ENCODE results near the gene PSMA5.

Gene PSMA5

GRCh38 chr1:109432336-109432735, 6.1 kb upstream of the PSMA5 start (continued):
- TF ChIP-seq, protein P1, sequence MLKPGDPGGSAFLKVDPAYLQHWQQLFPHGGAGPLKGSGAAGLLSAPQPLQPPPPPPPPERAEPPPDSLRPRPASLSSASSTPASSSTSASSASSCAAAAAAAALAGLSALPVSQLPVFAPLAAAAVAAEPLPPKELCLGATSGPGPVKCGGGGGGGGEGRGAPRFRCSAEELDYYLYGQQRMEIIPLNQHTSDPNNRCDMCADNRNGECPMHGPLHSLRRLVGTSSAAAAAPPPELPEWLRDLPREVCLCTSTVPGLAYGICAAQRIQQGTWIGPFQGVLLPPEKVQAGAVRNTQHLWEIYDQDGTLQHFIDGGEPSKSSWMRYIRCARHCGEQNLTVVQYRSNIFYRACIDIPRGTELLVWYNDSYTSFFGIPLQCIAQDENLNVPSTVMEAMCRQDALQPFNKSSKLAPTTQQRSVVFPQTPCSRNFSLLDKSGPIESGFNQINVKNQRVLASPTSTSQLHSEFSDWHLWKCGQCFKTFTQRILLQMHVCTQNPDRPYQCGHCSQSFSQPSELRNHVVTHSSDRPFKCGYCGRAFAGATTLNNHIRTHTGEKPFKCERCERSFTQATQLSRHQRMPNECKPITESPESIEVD (tag by site-specific recombination; IDR thresholded peaks at IDR 0.05) = no peak
- TF ChIP-seq ZNF221 (tag by site-specific recombination; IDR thresholded peaks at IDR 0.05; ENCODE audit: borderline replicate concordance) (no peak), ZNF561 (tag by site-specific recombination; IDR thresholded peaks at IDR 0.05; ENCODE audit: borderline replicate concordance) (no peak), ZBTB48 (tag by site-specific recombination; IDR thresholded peaks at IDR 0.05) (no peak)
- TF ChIP-seq, protein P2, sequence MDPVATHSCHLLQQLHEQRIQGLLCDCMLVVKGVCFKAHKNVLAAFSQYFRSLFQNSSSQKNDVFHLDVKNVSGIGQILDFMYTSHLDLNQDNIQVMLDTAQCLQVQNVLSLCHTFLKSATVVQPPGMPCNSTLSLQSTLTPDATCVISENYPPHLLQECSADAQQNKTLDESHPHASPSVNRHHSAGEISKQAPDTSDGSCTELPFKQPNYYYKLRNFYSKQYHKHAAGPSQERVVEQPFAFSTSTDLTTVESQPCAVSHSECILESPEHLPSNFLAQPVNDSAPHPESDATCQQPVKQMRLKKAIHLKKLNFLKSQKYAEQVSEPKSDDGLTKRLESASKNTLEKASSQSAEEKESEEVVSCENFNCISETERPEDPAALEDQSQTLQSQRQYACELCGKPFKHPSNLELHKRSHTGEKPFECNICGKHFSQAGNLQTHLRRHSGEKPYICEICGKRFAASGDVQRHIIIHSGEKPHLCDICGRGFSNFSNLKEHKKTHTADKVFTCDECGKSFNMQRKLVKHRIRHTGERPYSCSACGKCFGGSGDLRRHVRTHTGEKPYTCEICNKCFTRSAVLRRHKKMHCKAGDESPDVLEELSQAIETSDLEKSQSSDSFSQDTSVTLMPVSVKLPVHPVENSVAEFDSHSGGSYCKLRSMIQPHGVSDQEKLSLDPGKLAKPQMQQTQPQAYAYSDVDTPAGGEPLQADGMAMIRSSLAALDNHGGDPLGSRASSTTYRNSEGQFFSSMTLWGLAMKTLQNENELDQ (tag by site-specific recombination; IDR thresholded peaks at IDR 0.05; ENCODE audit: low read depth) = no peak
- TF ChIP-seq, protein P3, sequence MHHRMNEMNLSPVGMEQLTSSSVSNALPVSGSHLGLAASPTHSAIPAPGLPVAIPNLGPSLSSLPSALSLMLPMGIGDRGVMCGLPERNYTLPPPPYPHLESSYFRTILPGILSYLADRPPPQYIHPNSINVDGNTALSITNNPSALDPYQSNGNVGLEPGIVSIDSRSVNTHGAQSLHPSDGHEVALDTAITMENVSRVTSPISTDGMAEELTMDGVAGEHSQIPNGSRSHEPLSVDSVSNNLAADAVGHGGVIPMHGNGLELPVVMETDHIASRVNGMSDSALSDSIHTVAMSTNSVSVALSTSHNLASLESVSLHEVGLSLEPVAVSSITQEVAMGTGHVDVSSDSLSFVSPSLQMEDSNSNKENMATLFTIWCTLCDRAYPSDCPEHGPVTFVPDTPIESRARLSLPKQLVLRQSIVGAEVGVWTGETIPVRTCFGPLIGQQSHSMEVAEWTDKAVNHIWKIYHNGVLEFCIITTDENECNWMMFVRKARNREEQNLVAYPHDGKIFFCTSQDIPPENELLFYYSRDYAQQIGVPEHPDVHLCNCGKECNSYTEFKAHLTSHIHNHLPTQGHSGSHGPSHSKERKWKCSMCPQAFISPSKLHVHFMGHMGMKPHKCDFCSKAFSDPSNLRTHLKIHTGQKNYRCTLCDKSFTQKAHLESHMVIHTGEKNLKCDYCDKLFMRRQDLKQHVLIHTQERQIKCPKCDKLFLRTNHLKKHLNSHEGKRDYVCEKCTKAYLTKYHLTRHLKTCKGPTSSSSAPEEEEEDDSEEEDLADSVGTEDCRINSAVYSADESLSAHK (tag by site-specific recombination; IDR thresholded peaks at IDR 0.05) = no peak

DNA sequence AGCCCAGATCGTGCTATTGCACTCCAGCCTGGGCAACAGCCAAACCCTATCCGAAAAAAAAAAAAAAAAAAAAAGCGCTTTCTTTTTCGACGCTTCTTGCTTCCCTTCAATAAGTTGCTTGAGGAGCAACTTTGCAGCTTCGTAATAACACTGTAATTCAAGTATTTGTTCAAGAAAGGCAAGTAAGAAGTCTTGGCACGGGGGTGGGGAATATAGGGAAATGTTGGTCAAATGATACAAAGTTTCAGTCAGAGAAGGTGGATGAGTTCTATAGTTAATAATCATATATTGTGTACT, 871 bp upstream of the PSMA5 start:
- Histone ChIP-seq H3K4me3 (ENCODE audit: low read depth, low read length) (peak overlapping the region; percentile 90), H3K9me3 (ENCODE audit: control insufficient read depth, insufficient read depth, low read depth, low read length) (no peaks in the 10 kb centered on the region), H3K36me3 (ENCODE audit: control insufficient read depth in 2 of 2, insufficient read depth in 1 of 2, low read length in 2 of 2) (peaks cover 0 to 9% of the 10 kb centered on the region in 2 experiments; a peak in 1 of 3 replicates), H3K27ac (ENCODE audit: extremely low read depth, low read depth, low read length) (peak overlapping the region; percentile 53), H3K4me1 (ENCODE audit: control insufficient read depth, insufficient read depth, low read length) (no peaks in the 10 kb centered on the region)
- TF ChIP-seq, protein P4, sequence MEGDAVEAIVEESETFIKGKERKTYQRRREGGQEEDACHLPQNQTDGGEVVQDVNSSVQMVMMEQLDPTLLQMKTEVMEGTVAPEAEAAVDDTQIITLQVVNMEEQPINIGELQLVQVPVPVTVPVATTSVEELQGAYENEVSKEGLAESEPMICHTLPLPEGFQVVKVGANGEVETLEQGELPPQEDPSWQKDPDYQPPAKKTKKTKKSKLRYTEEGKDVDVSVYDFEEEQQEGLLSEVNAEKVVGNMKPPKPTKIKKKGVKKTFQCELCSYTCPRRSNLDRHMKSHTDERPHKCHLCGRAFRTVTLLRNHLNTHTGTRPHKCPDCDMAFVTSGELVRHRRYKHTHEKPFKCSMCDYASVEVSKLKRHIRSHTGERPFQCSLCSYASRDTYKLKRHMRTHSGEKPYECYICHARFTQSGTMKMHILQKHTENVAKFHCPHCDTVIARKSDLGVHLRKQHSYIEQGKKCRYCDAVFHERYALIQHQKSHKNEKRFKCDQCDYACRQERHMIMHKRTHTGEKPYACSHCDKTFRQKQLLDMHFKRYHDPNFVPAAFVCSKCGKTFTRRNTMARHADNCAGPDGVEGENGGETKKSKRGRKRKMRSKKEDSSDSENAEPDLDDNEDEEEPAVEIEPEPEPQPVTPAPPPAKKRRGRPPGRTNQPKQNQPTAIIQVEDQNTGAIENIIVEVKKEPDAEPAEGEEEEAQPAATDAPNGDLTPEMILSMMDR (tag by site-specific recombination; IDR thresholded peaks at IDR 0.05) = no peak
- no peak for TF ChIP-seq ZSCAN30 (tag by site-specific recombination; IDR thresholded peaks at IDR 0.05)
- TF ChIP-seq ZNF658 (tag by site-specific recombination; IDR thresholded peaks at IDR 0.05) = no peak
- TF ChIP-seq, protein P5, sequence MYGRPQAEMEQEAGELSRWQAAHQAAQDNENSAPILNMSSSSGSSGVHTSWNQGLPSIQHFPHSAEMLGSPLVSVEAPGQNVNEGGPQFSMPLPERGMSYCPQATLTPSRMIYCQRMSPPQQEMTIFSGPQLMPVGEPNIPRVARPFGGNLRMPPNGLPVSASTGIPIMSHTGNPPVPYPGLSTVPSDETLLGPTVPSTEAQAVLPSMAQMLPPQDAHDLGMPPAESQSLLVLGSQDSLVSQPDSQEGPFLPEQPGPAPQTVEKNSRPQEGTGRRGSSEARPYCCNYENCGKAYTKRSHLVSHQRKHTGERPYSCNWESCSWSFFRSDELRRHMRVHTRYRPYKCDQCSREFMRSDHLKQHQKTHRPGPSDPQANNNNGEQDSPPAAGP (tag by site-specific recombination; IDR thresholded peaks at IDR 0.05) = no peak
- TF ChIP-seq ZNF362 (tag by site-specific recombination; IDR thresholded peaks at IDR 0.05) = peak; percentile 85; the same call in 1 of the 2 replicates
- TF ChIP-seq ZNF24 (tag by site-specific recombination; IDR thresholded peaks at IDR 0.05) = no peak
- no peak for TF ChIP-seq ZNF266 (tag by site-specific recombination; IDR thresholded peaks at IDR 0.05; ENCODE audit: low read depth)
- CTCF ChIA-PET = interaction anchor here (0.5 to 2.7 kb wide), 5 partner anchors 25 to 105 kb away, joined by 3 to 11 read pairs (median 4); no protein-coding TSS in a partner anchor
- POLR2A ChIA-PET = interaction anchor here (0.5 to 2.1 kb wide), 5 partner anchors 13 to 327 kb away, joined by 3 to 9 read pairs (median 5); partner anchors contain the start of gene ATXN7L2

All from HEK293 (cell line).